ENCODE results near the gene ENOX1. TPM values are rescaled to one million over a fixed set of nuclear protein-coding genes. Genes with fewer than 3 reads are reported as not detected.

The ENOX1 gene
- polyA plus RNA-seq, 3 donors = 0.04 TPM; not detected in 2

DNA sequence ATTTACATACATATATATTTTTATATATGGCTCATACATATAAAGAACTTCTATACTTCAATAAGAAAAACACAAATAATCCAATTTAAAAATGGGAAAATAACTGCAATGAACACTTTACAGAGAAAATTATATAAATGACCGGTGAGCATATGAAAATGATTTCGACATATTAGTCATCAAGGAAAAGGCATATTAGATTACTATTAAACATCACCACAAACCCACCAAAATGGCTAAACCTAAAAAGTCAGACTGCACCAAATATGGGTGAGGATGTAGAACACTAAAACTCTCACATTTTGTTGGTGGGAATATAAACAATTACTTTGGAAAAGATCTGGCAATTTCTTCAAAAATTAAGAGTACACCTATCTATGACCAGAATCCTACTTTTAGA, 316.2 kb downstream of the ENOX1 start:
- Mint-ChIP-seq H3K27ac (no peak overlapping the region), H3K9me3 (peaks cover 0 to 2% (median 0%) of the 10 kb centered on the region in 7 donors), H3K27me3 (ENCODE audit: low read depth in 3 of 3) (peaks cover 0 to 1% (median 0%) of the 10 kb centered on the region in 3 donors), H3K4me1 (peaks cover 6% of the 10 kb centered on the region), H3K4me3 (no peak overlapping the region), H3K36me3 (no peaks in the 10 kb centered on the region)
- no peak overlapping the region for H3K4me3 ChIP-seq (replicated peaks in 1 of 3; ENCODE audit: low read depth in 2 of 3, low read length in 3 of 3)
- WGBS (ENCODE audit: insufficient coverage) = no CpG with 5 or more reads among the region's 2 CpGs
- no peaks in the 10 kb centered on the region for H3K9me3 ChIP-seq (replicated peaks in 1 of 2; ENCODE audit: control insufficient read depth in 1 of 2, insufficient read depth in 1 of 2, low read length in 2 of 2)
- H3K4me1 ChIP-seq (ENCODE audit: control insufficient read depth in 1 of 2, insufficient read depth in 2 of 2, low read length in 2 of 2) = no peaks in the 10 kb centered on the region
- TF ChIP-seq, protein P1, sequence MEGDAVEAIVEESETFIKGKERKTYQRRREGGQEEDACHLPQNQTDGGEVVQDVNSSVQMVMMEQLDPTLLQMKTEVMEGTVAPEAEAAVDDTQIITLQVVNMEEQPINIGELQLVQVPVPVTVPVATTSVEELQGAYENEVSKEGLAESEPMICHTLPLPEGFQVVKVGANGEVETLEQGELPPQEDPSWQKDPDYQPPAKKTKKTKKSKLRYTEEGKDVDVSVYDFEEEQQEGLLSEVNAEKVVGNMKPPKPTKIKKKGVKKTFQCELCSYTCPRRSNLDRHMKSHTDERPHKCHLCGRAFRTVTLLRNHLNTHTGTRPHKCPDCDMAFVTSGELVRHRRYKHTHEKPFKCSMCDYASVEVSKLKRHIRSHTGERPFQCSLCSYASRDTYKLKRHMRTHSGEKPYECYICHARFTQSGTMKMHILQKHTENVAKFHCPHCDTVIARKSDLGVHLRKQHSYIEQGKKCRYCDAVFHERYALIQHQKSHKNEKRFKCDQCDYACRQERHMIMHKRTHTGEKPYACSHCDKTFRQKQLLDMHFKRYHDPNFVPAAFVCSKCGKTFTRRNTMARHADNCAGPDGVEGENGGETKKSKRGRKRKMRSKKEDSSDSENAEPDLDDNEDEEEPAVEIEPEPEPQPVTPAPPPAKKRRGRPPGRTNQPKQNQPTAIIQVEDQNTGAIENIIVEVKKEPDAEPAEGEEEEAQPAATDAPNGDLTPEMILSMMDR (IDR thresholded peaks at IDR 0.05) = no peak
- no peaks in the 10 kb centered on the region for H3K36me3 ChIP-seq (replicated peaks in 1 of 2; ENCODE audit: control insufficient read depth in 1 of 2, insufficient read depth in 2 of 2, low read length in 2 of 2)
- intact Hi-C loops (cut with micrococcal nuclease) = no loop called here
- no peak overlapping the region for H3K4me2 ChIP-seq (replicated peaks; ENCODE audit: extremely low read depth, low read length, poor library complexity, severe bottlenecking)
- H2AFZ ChIP-seq (ENCODE audit: insufficient read depth, low read depth, low read length, poor library complexity, severe bottlenecking) = no peak overlapping the region
- no peak overlapping the region for H3K9ac ChIP-seq (ENCODE audit: insufficient read depth, low read length, poor library complexity, severe bottlenecking)
- no peak overlapping the region for H3K27ac ChIP-seq (ENCODE audit: low read depth in 1 of 2, low read length in 2 of 2)
- DNase-seq = no peak
- H3K79me2 ChIP-seq (ENCODE audit: insufficient read depth, low read length) = no peaks in the 10 kb centered on the region
- no peaks in the 10 kb centered on the region for H3K27me3 ChIP-seq (ENCODE audit: control insufficient read depth in 2 of 2, insufficient read depth in 2 of 2, low read length in 2 of 2)
- no peaks in the 10 kb centered on the region for H4K20me1 ChIP-seq (ENCODE audit: insufficient read depth, low read length)

DNA sequence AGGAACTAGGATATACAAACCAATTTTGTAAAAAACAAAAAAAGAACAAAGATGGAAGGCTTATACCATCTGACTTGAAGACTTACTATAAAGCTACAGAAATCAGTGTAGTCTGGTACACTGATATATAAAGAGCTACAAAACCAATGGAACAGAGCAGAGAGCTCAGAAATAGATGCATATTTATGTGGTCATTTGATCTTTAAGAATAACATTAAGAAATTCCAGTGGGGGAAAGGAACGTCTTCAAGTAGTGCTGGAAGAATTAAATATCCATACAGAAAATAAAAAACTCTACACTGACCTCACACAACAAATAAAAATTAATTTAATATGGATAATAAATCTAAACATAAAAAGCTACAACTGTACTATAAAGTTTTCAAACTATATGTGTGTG, 317.0 kb downstream of the ENOX1 start:
- Histone ChIP-seq H3K4me3 (replicated peaks in 1 of 3; ENCODE audit: low read depth in 2 of 3, low read length in 3 of 3) (no peak overlapping the region), H3K9ac (ENCODE audit: insufficient read depth, low read length, poor library complexity, severe bottlenecking) (no peak overlapping the region), H3K27ac (ENCODE audit: low read depth in 1 of 2, low read length in 2 of 2) (no peak overlapping the region), H2AFZ (ENCODE audit: insufficient read depth, low read depth, low read length, poor library complexity, severe bottlenecking) (no peak overlapping the region), H4K20me1 (ENCODE audit: insufficient read depth, low read length) (no peaks in the 10 kb centered on the region), H3K4me2 (replicated peaks; ENCODE audit: extremely low read depth, low read length, poor library complexity, severe bottlenecking) (no peak overlapping the region), H3K9me3 (replicated peaks in 1 of 2; ENCODE audit: control insufficient read depth in 1 of 2, insufficient read depth in 1 of 2, low read length in 2 of 2) (no peaks in the 10 kb centered on the region), H3K4me1 (ENCODE audit: control insufficient read depth in 1 of 2, insufficient read depth in 2 of 2, low read length in 2 of 2) (no peaks in the 10 kb centered on the region), H3K27me3 (ENCODE audit: control insufficient read depth in 2 of 2, insufficient read depth in 2 of 2, low read length in 2 of 2) (no peaks in the 10 kb centered on the region), H3K36me3 (replicated peaks in 1 of 2; ENCODE audit: control insufficient read depth in 1 of 2, insufficient read depth in 2 of 2, low read length in 2 of 2) (no peaks in the 10 kb centered on the region), H3K79me2 (ENCODE audit: insufficient read depth, low read length) (no peaks in the 10 kb centered on the region)
- H3K4me1 Mint-ChIP-seq = peaks cover 6% of the 10 kb centered on the region
- no peak overlapping the region for H3K4me3 Mint-ChIP-seq
- TF ChIP-seq, protein P1 (IDR thresholded peaks at IDR 0.05) = no peak
- H3K27me3 Mint-ChIP-seq (ENCODE audit: low read depth in 3 of 3) = peaks cover 0 to 1% (median 0%) of the 10 kb centered on the region in 3 donors
- H3K9me3 Mint-ChIP-seq = peaks cover 0 to 2% (median 0%) of the 10 kb centered on the region in 7 donors
- WGBS (ENCODE audit: insufficient coverage) = no CpG with 5 or more reads among the region's 1 CpG
- no peak overlapping the region for H3K27ac Mint-ChIP-seq
- DNase-seq = no peak
- H3K36me3 Mint-ChIP-seq = no peaks in the 10 kb centered on the region
- intact Hi-C loops (cut with micrococcal nuclease) = no loop called here
